Measurements from ENCODE around the gene TASP1.
"Not testable (repeated sequence)": the region's sequence is repeated elsewhere in the genome, so short reads cannot be mapped to it uniquely, and the experiment has no call there.

Gene TASP1, protein sequence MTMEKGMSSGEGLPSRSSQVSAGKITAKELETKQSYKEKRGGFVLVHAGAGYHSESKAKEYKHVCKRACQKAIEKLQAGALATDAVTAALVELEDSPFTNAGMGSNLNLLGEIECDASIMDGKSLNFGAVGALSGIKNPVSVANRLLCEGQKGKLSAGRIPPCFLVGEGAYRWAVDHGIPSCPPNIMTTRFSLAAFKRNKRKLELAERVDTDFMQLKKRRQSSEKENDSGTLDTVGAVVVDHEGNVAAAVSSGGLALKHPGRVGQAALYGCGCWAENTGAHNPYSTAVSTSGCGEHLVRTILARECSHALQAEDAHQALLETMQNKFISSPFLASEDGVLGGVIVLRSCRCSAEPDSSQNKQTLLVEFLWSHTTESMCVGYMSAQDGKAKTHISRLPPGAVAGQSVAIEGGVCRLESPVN

DNA sequence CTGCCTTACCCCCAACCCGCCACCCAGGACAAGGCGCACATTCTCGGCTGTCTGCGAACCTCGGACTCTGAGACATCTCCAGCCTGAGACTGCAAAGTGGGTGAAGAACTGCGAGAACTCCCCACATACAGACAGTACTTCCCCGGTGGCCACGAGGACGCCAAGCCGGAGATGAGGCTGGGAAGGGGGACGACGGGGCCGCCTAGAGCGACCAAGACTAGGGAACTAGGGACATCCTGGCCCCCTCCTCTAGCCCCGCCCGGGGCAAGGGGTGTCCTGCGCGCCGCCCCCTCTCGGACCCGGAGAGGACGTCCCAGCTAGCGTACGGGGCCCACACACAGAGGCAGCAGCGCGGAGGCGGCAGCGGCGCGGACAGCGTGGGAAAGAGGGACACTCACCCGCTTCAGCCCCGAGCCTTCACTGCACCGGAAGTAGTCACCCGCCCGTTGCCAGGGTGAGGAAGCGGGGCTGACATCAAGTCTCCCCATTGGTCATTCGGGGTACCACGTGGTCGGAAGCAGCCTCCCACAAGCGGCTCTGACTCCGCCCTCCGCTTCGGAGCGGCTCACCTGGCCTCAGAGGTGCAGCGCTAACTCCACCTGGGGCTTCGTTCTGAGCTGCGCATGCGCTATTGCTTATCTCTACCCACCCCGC, at the start of gene TASP1:
Gene TASP1, minus strand, starts transcription at position 437 of the 654 bp plus-strand sequence. CDS start 8,854 bp downstream, outside the sequence.
- DNase-seq: peak; percentile 97

DNA sequence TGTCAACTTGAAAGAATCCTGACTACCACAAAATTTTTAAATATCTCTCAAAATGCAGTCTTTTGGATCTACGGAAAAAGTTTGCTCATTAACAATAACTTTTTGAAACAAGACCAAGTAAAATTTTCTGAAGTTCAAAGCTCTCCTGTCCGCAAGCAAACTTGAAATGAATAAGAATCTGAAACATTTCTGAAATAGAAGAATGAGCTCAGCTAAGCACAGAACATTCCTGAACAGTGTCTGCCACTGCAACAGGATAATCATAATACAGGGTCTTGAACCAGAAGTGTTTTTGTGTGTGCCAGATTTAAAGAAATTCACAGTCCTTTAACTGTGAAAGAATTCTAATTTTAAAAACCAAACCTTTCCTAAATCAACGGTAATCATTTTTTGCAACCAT, 49.1 kb upstream of the TASP1 start:
- DNase-seq: no peak

GRCh38 chr20:13685623-13686022, 46.9 kb upstream of the TASP1 start:
- DNase-seq: no peak

DNA sequence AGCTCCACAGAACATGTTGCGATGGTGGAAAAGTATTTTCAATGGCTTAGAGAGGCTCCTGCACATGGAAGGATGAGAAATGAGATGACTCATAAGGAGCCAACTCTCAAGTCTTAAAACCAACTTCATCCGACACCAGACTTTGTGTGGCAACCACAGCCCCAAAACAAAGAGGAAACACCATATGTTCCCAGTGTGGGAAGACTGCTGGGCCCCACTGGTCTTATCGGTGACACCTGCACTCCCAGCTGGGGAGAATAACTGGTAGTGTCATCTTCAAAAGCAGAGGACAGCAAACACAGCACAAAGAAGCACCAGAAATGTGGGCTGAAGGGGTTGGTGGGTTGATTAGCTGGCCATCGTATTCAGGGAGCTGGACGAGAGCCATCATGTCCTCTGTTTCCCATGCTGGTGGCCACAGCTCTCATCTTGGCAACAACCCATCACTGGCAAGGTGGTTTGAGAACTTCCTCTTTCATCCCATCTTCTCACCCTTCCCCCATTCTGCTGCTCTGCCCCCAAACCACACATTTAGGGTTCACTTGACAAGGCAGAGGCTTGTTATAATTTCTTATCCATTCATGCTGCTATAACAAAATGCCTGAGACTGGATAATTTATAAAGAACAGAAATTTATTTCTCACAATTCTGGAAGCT, 46.0 kb upstream of the TASP1 start:
- DNase-seq: peak; percentile 36

DNA sequence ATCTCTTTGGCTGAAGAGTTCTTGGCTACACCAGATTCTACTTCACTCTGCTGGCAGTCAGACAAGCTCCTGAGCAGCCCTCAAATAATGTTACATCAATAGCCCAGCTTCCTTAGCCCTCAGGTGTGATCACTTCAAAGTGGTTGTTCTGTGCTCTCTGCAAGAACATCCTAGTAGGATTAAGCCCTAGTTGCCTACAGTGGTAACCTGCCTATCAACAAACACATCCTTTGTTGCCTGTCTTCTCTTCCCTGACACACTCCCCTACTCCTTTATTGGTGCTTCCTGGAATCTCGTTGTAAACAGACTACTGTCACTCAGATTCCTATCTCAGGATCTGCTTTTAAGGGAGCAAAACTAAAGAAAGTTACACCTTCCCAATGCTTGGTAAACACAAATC, 45.1 kb upstream of the TASP1 start:
- DNase-seq: no peak

DNA sequence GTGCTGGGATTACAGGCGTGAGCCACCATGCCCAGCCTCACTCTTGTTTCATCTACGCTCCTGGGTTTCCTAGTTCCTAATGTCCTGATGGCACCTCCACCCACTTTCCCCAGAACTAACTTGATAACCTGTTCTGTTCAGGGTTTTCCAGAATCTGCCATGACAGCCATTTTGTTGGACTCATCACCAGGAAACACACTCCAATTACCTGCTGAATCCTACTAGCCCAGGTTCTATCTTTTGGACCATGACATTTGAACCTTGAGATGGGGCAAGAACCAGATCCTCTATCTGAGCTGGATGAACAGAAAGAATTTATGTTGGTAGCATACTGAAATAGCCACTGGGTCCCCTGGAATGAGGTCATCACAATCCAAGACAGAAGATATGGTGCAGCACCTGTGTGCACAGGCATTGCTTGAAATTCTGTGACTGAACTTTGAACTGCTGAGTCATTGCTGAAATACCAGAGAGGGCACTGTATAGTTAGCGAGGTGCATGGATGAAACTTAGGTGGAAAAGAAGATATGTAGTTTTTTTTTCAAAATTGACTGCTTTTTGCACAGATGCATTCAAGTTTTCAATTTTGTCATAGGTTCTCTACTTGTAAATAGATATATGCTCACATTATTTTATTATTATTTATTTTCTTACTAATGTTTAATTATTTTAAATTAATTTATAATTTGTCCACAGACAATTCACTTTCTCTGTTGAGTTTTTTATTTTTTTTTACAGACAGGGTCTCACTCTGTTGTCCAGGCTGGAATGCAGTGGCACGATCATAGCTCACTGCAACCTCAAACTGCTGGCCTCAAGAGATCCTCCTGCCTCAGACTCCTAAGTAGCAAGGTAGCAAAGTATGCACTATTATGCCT, 42.8 kb upstream of the TASP1 start:
- peak; percentile 68 for DNase-seq

- DNase-seq: no peak
These were observed 40.2 kb upstream of the TASP1 start for GRCh38 chr20:13678944-13679343.

DNA sequence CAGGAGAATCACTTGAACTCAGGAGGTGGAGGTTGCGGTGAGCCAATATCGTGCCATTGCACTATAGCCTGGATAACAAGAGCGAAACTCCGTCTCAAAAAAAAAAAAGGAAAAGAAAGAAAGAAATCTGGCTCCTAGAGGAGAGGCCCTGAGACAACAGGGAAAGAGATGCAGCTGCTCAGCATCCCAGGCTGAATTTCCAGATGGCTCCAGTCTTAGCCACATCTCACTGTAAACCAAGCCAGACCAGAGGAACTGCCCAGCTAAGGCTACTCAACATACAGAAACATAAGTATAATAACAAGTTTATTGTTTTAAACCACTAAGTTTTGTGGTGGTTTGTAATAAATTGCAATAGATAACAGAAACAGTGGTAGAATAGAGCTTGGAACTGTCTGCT, 38.5 kb upstream of the TASP1 start:
- no peak for DNase-seq

- DNase-seq: no peak
These were observed 38.0 kb upstream of the TASP1 start for GRCh38 chr20:13676682-13677081.

GRCh38 chr20:13672690-13673089, 34.0 kb upstream of the TASP1 start:
- DNase-seq: no peak

DNA sequence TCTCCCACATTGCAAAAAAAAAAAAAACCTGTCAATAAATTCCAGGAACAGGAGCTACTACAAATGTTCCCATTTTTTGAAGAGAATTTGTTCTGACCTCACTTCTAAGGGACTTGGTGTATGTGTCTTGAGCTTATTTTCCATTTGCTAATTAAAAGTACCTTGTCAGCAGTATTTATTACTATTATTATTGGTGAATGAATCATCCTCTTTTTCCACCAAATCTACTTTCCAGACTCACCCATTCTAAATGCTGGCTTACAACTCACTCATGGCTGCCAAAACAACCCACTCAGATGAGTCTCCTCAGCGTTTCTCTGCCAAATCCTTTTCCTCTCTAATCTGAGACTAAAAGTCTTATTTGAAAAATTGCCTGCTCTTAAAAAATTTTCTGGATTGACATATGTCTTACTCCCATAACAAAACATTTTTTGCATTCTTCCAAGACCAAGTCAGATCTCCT, 33.2 kb upstream of the TASP1 start:
- DNase-seq: no peak

- no peak for DNase-seq
These were observed 32.8 kb upstream of the TASP1 start for GRCh38 chr20:13671512-13671911.

DNA sequence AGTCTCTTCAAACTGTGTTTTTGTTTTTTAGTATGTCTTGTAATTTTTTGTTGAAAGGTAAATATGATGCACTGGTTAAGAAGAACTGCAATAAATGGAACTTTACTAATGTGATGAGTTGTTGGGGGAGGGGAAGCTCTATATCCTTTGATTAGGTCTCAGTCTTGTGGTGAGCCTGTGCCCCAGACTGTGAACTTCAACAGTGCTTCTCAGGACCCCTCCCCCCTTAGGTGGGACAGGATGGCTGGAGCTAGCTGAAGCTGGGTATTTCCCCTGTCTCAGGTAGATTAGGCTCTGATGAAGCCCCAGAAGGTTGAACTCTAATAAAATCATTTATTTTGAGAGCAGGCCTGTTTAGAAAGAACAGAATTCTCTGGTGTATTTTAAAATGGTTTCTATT, 31.4 kb upstream of the TASP1 start:
- DNase-seq: no peak

- no peak for DNase-seq
These were observed 27.1 kb upstream of the TASP1 start for GRCh38 chr20:13665709-13666395.

- no peak for DNase-seq
These were observed 22.4 kb upstream of the TASP1 start for GRCh38 chr20:13661070-13661685.

GRCh38 chr20:13659288-13659687, 20.6 kb upstream of the TASP1 start:
- DNase-seq: no peak

- DNase-seq: not testable (repeated sequence)
These were observed 19.3 kb upstream of the TASP1 start for GRCh38 chr20:13658060-13658459.

GRCh38 chr20:13656721-13657368, 18.1 kb upstream of the TASP1 start:
- DNase-seq: no peak

- DNase-seq: no peak
These were observed 15.8 kb upstream of the TASP1 start for GRCh38 chr20:13654463-13655023.

- no peak for DNase-seq
These were observed 11.7 kb upstream of the TASP1 start for GRCh38 chr20:13650474-13650873.
